Lung (tissue), 12 donors: Measurements from ENCODE around the gene SH3TC1. TPM values are rescaled to one million over a fixed set of nuclear protein-coding genes. Genes with fewer than 3 reads are reported as not detected.

Experiments used
- ATAC-seq: fragments of 200-7000 bp; cut with Tn5 transposase; one replicate; pipeline ENCODE4 v1.9.1; 2020; ENCODE audit warnings: moderate number of reproducible peaks; ENCODE audit not compliant: insufficient read depth, low FRiP score
- DNase-seq, 3 donors: peaks; one replicate each; pipeline ENCODE4 v3.0.0-alpha.2; 2013 to 2017
- H3K27ac ChIP-seq, 2 donors: one replicate each; pipeline ENCODE4 v1.5.1; 2013; ENCODE audit warnings: mild to moderate bottlenecking in 2 of 2, moderate library complexity in 2 of 2, control low read depth in 1 of 2, inconsistent platforms in 1 of 2, low read depth in 1 of 2, low read length in 1 of 2
- H3K27me3 ChIP-seq, 3 donors: one replicate each; pipeline ENCODE4 v1.5.1; 2013; ENCODE audit warnings: low read length in 2 of 3; ENCODE audit not compliant: control insufficient read depth in 3 of 3, insufficient read depth in 3 of 3
- H3K36me3 ChIP-seq, 4 donors: one replicate each; pipeline ENCODE4 v1.5.1; 2013; ENCODE audit warnings: low read length in 4 of 4, mild to moderate bottlenecking in 1 of 4, moderate library complexity in 1 of 4; ENCODE audit not compliant: control insufficient read depth in 4 of 4, insufficient read depth in 4 of 4
- H3K4me1 ChIP-seq, 5 donors: one replicate each; pipeline ENCODE4 v1.5.1; 2013; ENCODE audit warnings: low read length in 5 of 5, mild to moderate bottlenecking in 2 of 5, moderate library complexity in 1 of 5; ENCODE audit not compliant: control insufficient read depth in 5 of 5, insufficient read depth in 5 of 5
- H3K4me3 ChIP-seq: one replicate; pipeline ENCODE4 v1.5.1; 2013; ENCODE audit warnings: mild to moderate bottlenecking, control low read depth, moderate library complexity
- H3K9ac ChIP-seq, 2 donors: one replicate each; pipeline ENCODE4 v1.5.1; 2013; ENCODE audit warnings: low read length in 2 of 2, control low read depth in 1 of 2; ENCODE audit not compliant: insufficient read depth in 1 of 2
- H3K9me3 ChIP-seq, 4 donors: one replicate each; pipeline ENCODE4 v1.5.1; 2013; ENCODE audit warnings: low read length in 3 of 4, mild to moderate bottlenecking in 1 of 4, moderate library complexity in 1 of 4; ENCODE audit not compliant: control insufficient read depth in 4 of 4, insufficient read depth in 3 of 4
- CTCF ChIP-seq: IDR thresholded peaks from 2 replicates; pipeline ENCODE4 v1.5.1; 2012; ENCODE audit warnings: mild to moderate bottlenecking; ENCODE audit errors: control extremely low read depth, extremely low read depth
- WGBS, 2 donors: extraction: QIAGEN DNeasy Blood & Tissue Kit; methylation state at CpG; one replicate each; pipeline ENCODE4 v1.1.7; 2013; 5-methylcytosine and 5-hydroxymethylcytosine counted together
- polyA plus RNA-seq, 2 donors: library from polyadenylated mRNA; stranded (reverse); fragments of 200-250 nt; gene quantifications; one replicate each; pipeline ENCODE4 v1.2.1, GENCODE V29; 2013
- total RNA-seq, 2 donors: library from RNA; depleted of rRNA in 1 of 2; stranded (reverse); fragments of >200 nt in 1 of 2; gene quantifications; one replicate each; pipeline ENCODE4 v1.2.1, GENCODE V29; 2014 to 2021
- donor health status: control.
- donor health status: control.
- donor health status: Bipolar disorder and iron deficiency.
- donor health status: healthy.
- donor health status: DM: yes; HTN: yes; CAD: no.

SH3TC1 gene
- total and polyA plus RNA-seq, 4 donors, result 21.4 to 67.3 (median 38.1) TPM

DNA sequence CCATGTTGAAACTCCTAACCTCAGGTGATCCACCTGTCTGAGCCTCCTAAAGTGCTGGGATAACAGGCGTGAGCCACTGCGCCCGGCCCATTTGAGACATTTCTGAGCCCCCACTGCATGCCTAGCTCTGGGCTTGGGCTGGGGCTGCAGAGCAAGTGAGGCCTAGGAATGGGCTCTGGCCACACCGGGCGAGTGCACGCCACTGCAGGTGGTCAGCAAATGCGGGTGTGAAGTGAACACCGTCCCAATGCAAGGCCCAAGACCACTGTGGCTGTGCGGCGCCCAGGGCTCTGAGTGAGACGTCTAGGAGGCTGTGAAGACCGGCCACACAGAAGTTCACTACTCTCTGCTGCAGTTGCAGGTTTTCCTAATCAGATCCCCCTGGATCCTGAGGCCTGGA lies 9.5 kb downstream of the SH3TC1 start:
- Histone ChIP-seq H3K36me3 (peaks cover 0 to 38% (median 0%) of the 10 kb centered on the region in 4 donors), H3K4me1 (no peaks in the 10 kb centered on the region), H3K27me3 (no peaks in the 10 kb centered on the region), H3K9me3 (no peaks in the 10 kb centered on the region), H3K27ac (no peak overlapping the region), H3K9ac (no peak overlapping the region), H3K4me3 (no peak overlapping the region)
- DNase-seq, result no peak
- no peak for ATAC-seq
- 97 to 98% methylated on average over 12 of the region's 12 CpGs for WGBS, 2 donors
- no peak for TF ChIP-seq CTCF

GRCh38 chr4:8209181-8209874 lies 10.2 kb downstream of the SH3TC1 start:
- ATAC-seq, result no peak
- peaks cover 0 to 2% (median 0%) of the 10 kb centered on the region in 5 donors for H3K4me1 ChIP-seq
- H3K4me3 ChIP-seq, result no peak overlapping the region
- TF ChIP-seq CTCF, result no peak
- H3K27ac ChIP-seq, result no peak overlapping the region
- WGBS, 2 donors, result 83 to 89% methylated on average over 21 of the region's 21 CpGs
- no peak overlapping the region for H3K9ac ChIP-seq
- H3K36me3 ChIP-seq, result peaks cover 0 to 41% (median 0%) of the 10 kb centered on the region in 4 donors
- no peaks in the 10 kb centered on the region for H3K27me3 ChIP-seq
- DNase-seq, result no peak
- H3K9me3 ChIP-seq, result no peaks in the 10 kb centered on the region

DNA sequence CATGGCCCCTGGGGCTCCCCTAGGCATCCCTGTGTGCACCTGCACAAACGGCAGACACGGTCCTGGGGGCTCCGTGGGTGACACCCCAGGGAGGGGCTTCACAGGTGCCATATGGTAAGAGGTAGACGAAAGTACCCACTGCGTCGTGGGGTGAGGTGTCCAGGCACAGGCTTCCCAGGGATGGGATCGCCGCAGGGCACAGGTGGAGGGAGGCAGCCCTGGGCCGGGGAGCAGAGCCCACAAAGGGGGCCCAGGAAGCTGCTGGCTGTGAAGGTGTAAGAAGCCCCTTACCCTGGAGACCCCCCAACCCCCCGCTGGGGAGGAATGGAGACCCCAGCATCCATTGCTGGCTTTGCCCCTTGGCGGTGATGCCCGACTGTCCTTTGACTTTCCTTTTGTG lies 10.9 kb downstream of the SH3TC1 start:
- H3K27me3 ChIP-seq, result no peaks in the 10 kb centered on the region
- H3K4me3 ChIP-seq, result no peak overlapping the region
- peaks cover 0 to 8% (median 0%) of the 10 kb centered on the region in 5 donors for H3K4me1 ChIP-seq
- no peak overlapping the region for H3K9ac ChIP-seq
- no peak overlapping the region for H3K27ac ChIP-seq
- H3K9me3 ChIP-seq, result no peaks in the 10 kb centered on the region
- 85 to 92% methylated on average over 12 of the region's 12 CpGs for WGBS, 2 donors
- H3K36me3 ChIP-seq, result peaks cover 0 to 44% (median 0%) of the 10 kb centered on the region in 4 donors
- no peak for TF ChIP-seq CTCF
- ATAC-seq, result no peak
- DNase-seq, result no peak

DNA sequence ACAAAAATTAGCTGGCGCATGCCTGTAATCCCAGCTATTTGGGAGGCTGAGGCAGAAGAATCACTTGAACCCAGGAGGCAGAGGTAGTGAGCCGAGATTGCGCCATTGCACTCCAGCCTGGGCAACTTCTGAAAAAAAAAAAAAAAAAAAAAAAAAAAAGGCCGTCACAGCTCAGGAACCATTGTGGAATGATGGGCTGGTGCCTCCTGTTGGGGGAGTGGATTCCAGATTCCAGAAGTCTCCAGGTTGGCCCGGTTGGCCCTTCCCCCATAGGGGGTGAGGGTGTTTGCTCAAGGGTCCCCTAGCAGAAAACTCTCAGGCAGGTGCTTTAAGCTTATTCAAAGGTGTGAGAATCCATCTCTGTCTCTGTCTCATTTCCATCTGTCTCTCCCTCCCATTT lies 11.5 kb downstream of the SH3TC1 start:
- WGBS, 2 donors, result 65 to 76% methylated on average over 5 of the region's 5 CpGs
- H3K27ac ChIP-seq, result no peak overlapping the region
- TF ChIP-seq CTCF, result no peak
- H3K4me3 ChIP-seq, result no peak overlapping the region
- H3K9ac ChIP-seq, result no peak overlapping the region
- DNase-seq (peak in 1 of 3 donors; percentile 27), ATAC-seq (no peak)
- H3K27me3 ChIP-seq, result no peaks in the 10 kb centered on the region
- H3K36me3 ChIP-seq, result peaks cover 0 to 47% (median 0%) of the 10 kb centered on the region in 4 donors
- no peaks in the 10 kb centered on the region for H3K9me3 ChIP-seq
- H3K4me1 ChIP-seq, result peaks cover 0 to 14% (median 5%) of the 10 kb centered on the region in 5 donors
